H1 (cell line): ENCODE data around the gene UBN2. TPM values are rescaled to one million over a fixed set of nuclear protein-coding genes. Genes with fewer than 3 reads are reported as not detected.

Experiments
- BCL11A ChIP-seq, 2 experiments: IDR thresholded peaks; one replicate each; pipeline ENCODE4 v1.6.1; 2011; ENCODE audit warnings: low read depth in 2 of 2, low read length in 2 of 2, mild to moderate bottlenecking in 2 of 2
- KDM4A ChIP-seq: IDR thresholded peaks from one replicate; pipeline ENCODE4 v1.7.1; 2012; ENCODE audit warnings: low read depth, mild to moderate bottlenecking, moderate library complexity, low read length, inconsistent platforms; ENCODE audit not compliant: severe bottlenecking
- MAFK ChIP-seq: IDR thresholded peaks from 2 replicates; pipeline ENCODE4 v1.6.1; 2012; ENCODE audit warnings: low read depth, mild to moderate bottlenecking, improper control_type of control experiment, low read length
- ZNF274 ChIP-seq: IDR thresholded peaks from 2 replicates; pipeline ENCODE4 v1.7.0; 2012; ENCODE audit warnings: low read length, borderline replicate concordance; ENCODE audit errors: extremely low read depth
- polyA plus RNA-seq, 7 experiments: library from polyadenylated mRNA; depleted of rRNA in 3 of 7; stranded (reverse) in 5 of 7; unstranded in 2 of 7; fragments of >200 nt in 5 of 7; fragments of 200-250 nt in 2 of 7; gene quantifications; 1 replicate in 5 of 7; 2 replicates in 1 of 7; 4 replicates in 1 of 7; pipeline versions ENCODE4 v1.2.1 to v1.2.3, GENCODE V29; 2011 to 2013; ENCODE audit warnings: missing spikeins in 2 of 7, mixed read lengths in 2 of 7
- total RNA-seq: library from RNA; stranded (reverse); fragmentation: NEBNext Ultra II Directional; extraction: Animal tissue kit (Norgen Biotek cat#: 25700); gene quantifications from 2 replicates; pipeline ENCODE4 v1.2.1, GENCODE V29; 2021

UBN2 gene
- total and polyA plus RNA-seq, 2 of the 8 experiments (the other 6 are each of a cell fraction or from before 2014, with no cell fraction given) = 4.1 to 39.6 TPM

DNA sequence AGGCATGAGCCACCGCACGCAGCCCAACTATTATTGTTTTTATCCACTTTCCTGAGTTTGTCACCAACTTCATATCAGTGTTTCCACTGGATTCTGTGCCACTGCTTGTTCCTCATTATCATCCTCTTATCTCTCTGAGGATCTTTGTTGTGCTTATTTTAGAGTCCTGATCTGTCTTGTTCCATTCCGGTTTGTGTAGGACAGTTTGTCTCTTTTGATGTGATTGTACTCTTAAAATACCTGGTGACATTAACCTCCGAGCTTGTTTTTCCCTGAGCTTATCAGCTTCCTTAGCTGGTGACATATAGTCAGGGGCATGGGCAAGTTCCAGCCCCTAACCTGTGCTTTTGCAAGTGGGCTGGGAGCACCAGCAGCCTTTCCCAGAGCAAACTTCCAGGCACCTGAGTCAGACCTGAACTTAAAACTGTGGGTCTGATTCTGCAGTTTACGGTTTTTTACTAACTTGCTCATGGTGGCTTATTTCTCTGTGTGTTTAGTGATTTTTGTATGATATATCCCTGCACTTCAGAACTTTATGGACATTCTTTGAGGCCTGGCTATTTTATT, 87.0 kb downstream of the UBN2 start (continued):
- TF ChIP-seq BCL11A (IDR thresholded peaks at IDR 0.05; ENCODE audit: low read depth in 2 of 2, low read length in 2 of 2) = no peak
- TF ChIP-seq KDM4A = no peak
- no peak for TF ChIP-seq ZNF274
- TF ChIP-seq MAFK = no peak
- TF ChIP-seq, all 59 proteins: peak for 0
